HepG2 (cell line): ENCODE results near the gene MBTD1. TPM values are rescaled to one million over a fixed set of nuclear protein-coding genes. Genes with fewer than 3 reads are reported as not detected.

ENCODE experiments used
- CBX1 ChIP-seq: IDR thresholded peaks from one replicate; pipeline ENCODE4 v1.6.1; 2016; ENCODE audit warnings: antibody characterized with exemption, low read depth
- FOXA1 ChIP-seq, 2 experiments: fragments of 450-650 bp in 1 of 2; sonication (generic) in 1 of 2; formaldehyde crosslinking in 1 of 2; IDR thresholded peaks; 2 replicates each; pipeline versions ENCODE4 v1.4.0 to v1.6.1; 2016 to 2020; ENCODE audit warnings: missing genetic modification reagents in 1 of 2
- MYC ChIP-seq: sonication (generic); formaldehyde crosslinking; IDR thresholded peaks from 2 replicates; pipeline ENCODE4 v1.9.0; 2021; ENCODE audit warnings: missing genetic modification reagents, borderline replicate concordance
- RAD51 ChIP-seq: fragments of 450-650 bp; IDR thresholded peaks from 2 replicates; pipeline ENCODE4 v1.6.1; 2016; ENCODE audit warnings: borderline replicate concordance
- RXRB ChIP-seq: IDR thresholded peaks from 2 replicates; pipeline ENCODE4 v1.6.1; 2016; ENCODE audit warnings: borderline replicate concordance, missing genetic modification reagents, missing compliant biosample characterization
- SCMH1 ChIP-seq: sonication (generic); formaldehyde crosslinking; IDR thresholded peaks from 2 replicates; pipeline ENCODE4 v1.9.0; 2021; ENCODE audit warnings: missing genetic modification reagents, mild to moderate bottlenecking, borderline replicate concordance
- SIN3A ChIP-seq: IDR thresholded peaks from 2 replicates; pipeline ENCODE4 v1.6.1; 2011; ENCODE audit warnings: low read depth, mild to moderate bottlenecking, control low read depth, low read length, borderline replicate concordance
- SMAD9 ChIP-seq: sonication (generic); formaldehyde crosslinking; IDR thresholded peaks from 2 replicates; pipeline ENCODE4 v1.5.1; 2020; ENCODE audit warnings: mild to moderate bottlenecking, missing genetic modification reagents
- SP4 ChIP-seq: sonication (generic); formaldehyde crosslinking; IDR thresholded peaks from 2 replicates; pipeline ENCODE4 v1.8.1; 2023; ENCODE audit warnings: mild to moderate bottlenecking, missing genetic modification reagents
- SRSF1 ChIP-seq: fragments of 200-400 bp; formaldehyde crosslinking; optimal IDR thresholded peaks from 2 replicates; pipeline ENCODE3; 2017; ENCODE audit warnings: mild to moderate bottlenecking, low read depth, low read length, moderate library complexity
- ZFAT ChIP-seq: sonication (generic); formaldehyde crosslinking; conservative IDR thresholded peaks from 2 replicates; pipeline ENCODE4 v1.8.1; 2023; ENCODE audit warnings: missing genetic modification reagents, inconsistent platforms
- ZNF33B ChIP-seq: sonication (generic); formaldehyde crosslinking; IDR thresholded peaks from 2 replicates; pipeline ENCODE4 v1.5.1; 2020; ENCODE audit warnings: mild to moderate bottlenecking, missing genetic modification reagents
- polyA plus RNA-seq, 8 experiments: library from polyadenylated mRNA; depleted of rRNA in 3 of 8; stranded (reverse) in 7 of 8; unstranded in 1 of 8; fragments of >200 nt; fragmentation: Illumina TruSeq in 4 of 8; extraction: Trizol in 4 of 8; gene quantifications; 2 replicates each; pipeline versions ENCODE4 v1.2.1 to v1.2.3, GENCODE V29; 2011 to 2016; ENCODE audit warnings: low read depth in 4 of 8, missing spikeins in 1 of 8, mixed read lengths in 1 of 8; ENCODE audit not compliant: insufficient read depth in 1 of 8
- total RNA-seq, 5 experiments: library from RNA; depleted of rRNA; stranded (reverse); fragments of >200 nt; fragmentation: Illumina TruSeq; extraction: Trizol; gene quantifications; 2 replicates each; pipeline ENCODE4 v1.2.3, GENCODE V29; 2016; ENCODE audit warnings: low read depth in 1 of 5
- TF ChIP-seq, protein P1 (sequence below), 2 experiments: fragments of 450-650 bp in 1 of 2; sonication (generic) in 1 of 2; formaldehyde crosslinking in 1 of 2; IDR thresholded peaks; 2 replicates each; pipeline versions ENCODE4 v1.6.1 to v1.8.0; 2016 to 2022; ENCODE audit warnings: antibody characterized with exemption in 1 of 2, mild to moderate bottlenecking in 1 of 2, missing genetic modification reagents in 1 of 2
- TF ChIP-seq, protein P2 (sequence below), 2 experiments: sonication (generic) in 1 of 2; formaldehyde crosslinking in 1 of 2; IDR thresholded peaks; 2 replicates each; pipeline versions ENCODE4 v1.5.1 to v1.6.1; 2011 to 2020; ENCODE audit warnings: borderline replicate concordance in 1 of 2, low read depth in 1 of 2, low read length in 1 of 2, mild to moderate bottlenecking in 1 of 2, missing genetic modification reagents in 1 of 2, moderate library complexity in 1 of 2
- TF ChIP-seq, protein P3 (sequence below): sonication (generic); formaldehyde crosslinking; IDR thresholded peaks from 2 replicates; pipeline ENCODE4 v1.8.0; 2022; ENCODE audit warnings: mild to moderate bottlenecking, missing genetic modification reagents, borderline replicate concordance

The MBTD1 gene
- total and polyA plus RNA-seq, 2 of the 13 experiments (the other 11 are each of a cell fraction or from before 2014, with no cell fraction given) = 20.9 TPM

DNA sequence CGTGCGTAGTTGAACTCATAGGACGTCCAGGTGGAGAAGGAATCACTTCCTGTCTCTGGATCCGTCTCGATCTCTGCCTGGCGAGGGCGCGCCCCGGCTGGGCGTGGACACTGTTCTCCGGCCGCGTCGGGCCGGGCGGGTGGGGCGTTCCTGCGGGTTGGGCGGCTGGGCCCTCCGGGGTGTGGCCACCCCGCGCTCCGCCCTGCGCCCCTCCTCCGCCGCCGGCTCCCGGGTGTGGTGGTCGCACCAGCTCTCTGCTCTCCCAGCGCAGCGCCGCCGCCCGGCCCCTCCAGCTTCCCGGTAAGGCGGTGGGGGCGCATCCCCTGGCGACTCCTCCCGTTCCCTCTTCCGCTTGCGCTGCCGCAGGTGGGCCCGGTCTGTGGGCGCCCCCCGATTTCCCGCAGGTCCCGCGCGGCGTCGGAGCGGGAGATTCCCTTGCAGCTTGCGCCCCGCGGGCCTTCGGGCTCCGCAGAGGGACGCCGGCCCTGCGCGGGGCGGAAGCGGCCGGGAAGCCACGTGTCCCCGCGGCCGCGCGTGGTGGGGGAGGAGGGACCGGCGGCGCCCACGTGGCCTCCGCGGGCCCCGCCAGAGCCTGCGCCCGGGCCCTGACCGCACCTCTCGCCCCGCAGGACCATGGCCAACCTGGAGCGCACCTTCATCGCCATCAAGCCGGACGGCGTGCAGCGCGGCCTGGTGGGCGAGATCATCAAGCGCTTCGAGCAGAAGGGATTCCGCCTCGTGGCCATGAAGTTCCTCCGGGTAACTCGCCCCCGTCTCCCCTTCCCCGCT is 93.5 kb downstream of the MBTD1 start, which contains the start of gene NME2 (continued):
- TF ChIP-seq, protein P1, sequence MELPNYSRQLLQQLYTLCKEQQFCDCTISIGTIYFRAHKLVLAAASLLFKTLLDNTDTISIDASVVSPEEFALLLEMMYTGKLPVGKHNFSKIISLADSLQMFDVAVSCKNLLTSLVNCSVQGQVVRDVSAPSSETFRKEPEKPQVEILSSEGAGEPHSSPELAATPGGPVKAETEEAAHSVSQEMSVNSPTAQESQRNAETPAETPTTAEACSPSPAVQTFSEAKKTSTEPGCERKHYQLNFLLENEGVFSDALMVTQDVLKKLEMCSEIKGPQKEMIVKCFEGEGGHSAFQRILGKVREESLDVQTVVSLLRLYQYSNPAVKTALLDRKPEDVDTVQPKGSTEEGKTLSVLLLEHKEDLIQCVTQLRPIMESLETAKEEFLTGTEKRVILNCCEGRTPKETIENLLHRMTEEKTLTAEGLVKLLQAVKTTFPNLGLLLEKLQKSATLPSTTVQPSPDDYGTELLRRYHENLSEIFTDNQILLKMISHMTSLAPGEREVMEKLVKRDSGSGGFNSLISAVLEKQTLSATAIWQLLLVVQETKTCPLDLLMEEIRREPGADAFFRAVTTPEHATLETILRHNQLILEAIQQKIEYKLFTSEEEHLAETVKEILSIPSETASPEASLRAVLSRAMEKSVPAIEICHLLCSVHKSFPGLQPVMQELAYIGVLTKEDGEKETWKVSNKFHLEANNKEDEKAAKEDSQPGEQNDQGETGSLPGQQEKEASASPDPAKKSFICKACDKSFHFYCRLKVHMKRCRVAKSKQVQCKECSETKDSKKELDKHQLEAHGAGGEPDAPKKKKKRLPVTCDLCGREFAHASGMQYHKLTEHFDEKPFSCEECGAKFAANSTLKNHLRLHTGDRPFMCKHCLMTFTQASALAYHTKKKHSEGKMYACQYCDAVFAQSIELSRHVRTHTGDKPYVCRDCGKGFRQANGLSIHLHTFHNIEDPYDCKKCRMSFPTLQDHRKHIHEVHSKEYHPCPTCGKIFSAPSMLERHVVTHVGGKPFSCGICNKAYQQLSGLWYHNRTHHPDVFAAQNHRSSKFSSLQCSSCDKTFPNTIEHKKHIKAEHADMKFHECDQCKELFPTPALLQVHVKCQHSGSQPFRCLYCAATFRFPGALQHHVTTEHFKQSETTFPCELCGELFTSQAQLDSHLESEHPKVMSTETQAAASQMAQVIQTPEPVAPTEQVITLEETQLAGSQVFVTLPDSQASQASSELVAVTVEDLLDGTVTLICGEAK (IDR thresholded peaks at IDR 0.05) = no peak
- TF ChIP-seq, protein P1 (CRISPR knock-in tag; IDR thresholded peaks at IDR 0.05) = peak; percentile 77
- TF ChIP-seq MYC (CRISPR knock-in tag) (peak; percentile 96), ZFAT (CRISPR knock-in tag) (no peak), CBX1 (peak; percentile 31), RXRB (CRISPR knock-in tag) (no peak), SRSF1 (no peak), SIN3A (peak; percentile 93; the same call in 1 of the 2 replicates), SCMH1 (CRISPR knock-in tag) (no peak), SMAD9 (CRISPR knock-in tag) (peak; percentile 28; the same call in 1 of the 2 replicates), RAD51 (no peak), SP4 (CRISPR knock-in tag) (peak; percentile 71), FOXA1 (IDR thresholded peaks at IDR 0.05) (no peak), FOXA1 (CRISPR knock-in tag; IDR thresholded peaks at IDR 0.05) (0 out of 2 replicates have a peak, but pooled peaks have one; percentile 23), ZNF33B (peak; percentile 75; the same call in 1 of the 2 replicates)
- TF ChIP-seq, protein P2, sequence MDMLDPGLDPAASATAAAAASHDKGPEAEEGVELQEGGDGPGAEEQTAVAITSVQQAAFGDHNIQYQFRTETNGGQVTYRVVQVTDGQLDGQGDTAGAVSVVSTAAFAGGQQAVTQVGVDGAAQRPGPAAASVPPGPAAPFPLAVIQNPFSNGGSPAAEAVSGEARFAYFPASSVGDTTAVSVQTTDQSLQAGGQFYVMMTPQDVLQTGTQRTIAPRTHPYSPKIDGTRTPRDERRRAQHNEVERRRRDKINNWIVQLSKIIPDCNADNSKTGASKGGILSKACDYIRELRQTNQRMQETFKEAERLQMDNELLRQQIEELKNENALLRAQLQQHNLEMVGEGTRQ (IDR thresholded peaks at IDR 0.05; ENCODE audit: low read depth, low read length) = 0 out of 2 replicates have a peak, but pooled peaks have one; percentile 7
- TF ChIP-seq, protein P2 (CRISPR knock-in tag; IDR thresholded peaks at IDR 0.05; ENCODE audit: borderline replicate concordance) = no peak; the same call in 1 of the 2 replicates
- TF ChIP-seq, protein P3, sequence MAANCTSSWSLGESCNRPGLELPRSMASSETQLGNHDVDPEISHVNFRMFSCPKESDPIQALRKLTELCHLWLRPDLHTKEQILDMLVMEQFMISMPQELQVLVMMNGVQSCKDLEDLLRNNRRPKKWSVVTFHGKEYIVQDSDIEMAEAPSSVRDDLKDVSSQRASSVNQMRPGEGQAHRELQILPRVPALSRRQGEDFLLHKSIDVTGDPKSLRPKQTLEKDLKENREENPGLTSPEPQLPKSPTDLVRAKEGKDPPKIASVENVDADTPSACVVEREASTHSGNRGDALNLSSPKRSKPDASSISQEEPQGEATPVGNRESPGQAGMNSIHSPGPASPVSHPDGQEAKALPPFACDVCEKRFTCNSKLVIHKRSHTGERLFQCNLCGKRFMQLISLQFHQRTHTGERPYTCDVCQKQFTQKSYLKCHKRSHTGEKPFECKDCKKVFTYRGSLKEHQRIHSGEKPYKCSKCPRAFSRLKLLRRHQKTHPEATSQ (CRISPR knock-in tag) = no peak
